Mesenchymal stem cell (in vitro differentiated cells and primary cell): Measurements from ENCODE around the gene EGLN1.
A peak's percentile ranks its signal among the peaks of the same experiment; 100 is the strongest.

Source experiments
- DNase-seq: peaks from one replicate; pipeline ENCODE4 v3.0.0-alpha.2; 2013
- H2AFZ ChIP-seq: one replicate; pipeline ENCODE4 v1.6.1; 2013; ENCODE audit warnings: low read depth, mild to moderate bottlenecking, control low read depth, inconsistent platforms, low read length, moderate library complexity
- H2AK5ac ChIP-seq: 2 replicates; pipeline ENCODE4 v1.6.1; 2013; ENCODE audit warnings: low read length, moderate library complexity, mild to moderate bottlenecking, inconsistent platforms; ENCODE audit not compliant: severe bottlenecking
- H2BK120ac ChIP-seq: one replicate; pipeline ENCODE4 v1.6.1; 2013; ENCODE audit warnings: low read depth, mild to moderate bottlenecking, inconsistent platforms, low read length, moderate library complexity
- H2BK12ac ChIP-seq, 2 experiments: one replicate each; pipeline ENCODE4 v1.6.1; 2013; ENCODE audit warnings: inconsistent platforms in 2 of 2, low read length in 2 of 2, mild to moderate bottlenecking in 2 of 2, moderate library complexity in 2 of 2, control low read depth in 1 of 2
- H2BK15ac ChIP-seq: one replicate; pipeline ENCODE4 v1.6.1; 2013; ENCODE audit warnings: mild to moderate bottlenecking, low read depth, inconsistent platforms; ENCODE audit not compliant: poor library complexity, severe bottlenecking
- H2BK5ac ChIP-seq: 2 replicates; pipeline ENCODE4 v1.6.1; 2013; ENCODE audit warnings: low read depth, mild to moderate bottlenecking, low read length, control low read depth, inconsistent platforms; ENCODE audit not compliant: poor library complexity, severe bottlenecking
- H3K14ac ChIP-seq, 2 experiments: one replicate each; pipeline ENCODE4 v1.6.1; 2013; ENCODE audit warnings: inconsistent platforms in 2 of 2, low read length in 2 of 2, control low read depth in 1 of 2, mild to moderate bottlenecking in 1 of 2, moderate library complexity in 1 of 2
- H3K18ac ChIP-seq, 2 experiments: one replicate each; pipeline ENCODE4 v1.6.1; 2013; ENCODE audit warnings: inconsistent platforms in 2 of 2, low read length in 2 of 2, control low read depth in 1 of 2, low read depth in 1 of 2, mild to moderate bottlenecking in 1 of 2
- H3K23ac ChIP-seq, 2 experiments: one replicate each; pipeline ENCODE4 v1.6.1; 2013; ENCODE audit warnings: inconsistent platforms in 2 of 2, low read length in 2 of 2, mild to moderate bottlenecking in 2 of 2, moderate library complexity in 2 of 2, control low read depth in 1 of 2
- H3K27ac ChIP-seq: 2 replicates; pipeline ENCODE4 v1.5.1; 2013; ENCODE audit warnings: mild to moderate bottlenecking, moderate library complexity, low read length, control low read depth, inconsistent platforms; ENCODE audit not compliant: poor library complexity, severe bottlenecking
- H3K27me3 ChIP-seq, 2 experiments: 2 replicates each; pipeline versions ENCODE4 v1.6.1 to v1.7.0; 2013; ENCODE audit warnings: low read length in 2 of 2, mild to moderate bottlenecking in 2 of 2, moderate library complexity in 2 of 2, control low read depth in 1 of 2, inconsistent platforms in 1 of 2; ENCODE audit not compliant: control insufficient read depth in 1 of 2, insufficient read depth in 1 of 2
- H3K36me3 ChIP-seq, 2 experiments: 2 replicates each; pipeline versions ENCODE4 v1.6.1 to v1.7.0; 2013; ENCODE audit warnings: low read length in 2 of 2, control low read depth in 1 of 2, inconsistent platforms in 1 of 2, low read depth in 1 of 2, mild to moderate bottlenecking in 1 of 2; ENCODE audit not compliant: insufficient read depth in 2 of 2, control insufficient read depth in 1 of 2
- H3K4ac ChIP-seq, 2 experiments: one replicate each; pipeline ENCODE4 v1.6.1; 2013; ENCODE audit warnings: inconsistent platforms in 2 of 2, low read length in 2 of 2, mild to moderate bottlenecking in 2 of 2, moderate library complexity in 2 of 2, control low read depth in 1 of 2, low read depth in 1 of 2
- H3K4me1 ChIP-seq: 2 replicates; pipeline ENCODE4 v1.6.1; 2013; ENCODE audit warnings: low read depth, low read length, control low read depth; ENCODE audit not compliant: control insufficient read depth, insufficient read depth
- H3K4me2 ChIP-seq: 2 replicates; pipeline ENCODE4 v1.6.1; 2013; ENCODE audit warnings: low read length, mild to moderate bottlenecking, inconsistent platforms; ENCODE audit not compliant: poor library complexity, severe bottlenecking
- H3K4me3 ChIP-seq, 2 experiments: 2 replicates each; pipeline versions ENCODE4 v1.5.1 to v1.7.0; 2013; ENCODE audit warnings: low read length in 2 of 2, mild to moderate bottlenecking in 2 of 2, control low read depth in 1 of 2, low read depth in 1 of 2; ENCODE audit not compliant: insufficient read depth in 1 of 2
- H3K79me1 ChIP-seq: replicated peaks from 2 replicates; pipeline ENCODE4 v1.6.1; 2013; ENCODE audit warnings: mild to moderate bottlenecking, control low read depth, low read length, inconsistent platforms; ENCODE audit not compliant: poor library complexity, severe bottlenecking
- H3K9ac ChIP-seq: 2 replicates; pipeline ENCODE4 v1.7.0; 2013; ENCODE audit warnings: mild to moderate bottlenecking, low read length, moderate library complexity
- H3K9me3 ChIP-seq: 2 replicates; pipeline ENCODE4 v1.7.0; 2013; ENCODE audit warnings: mild to moderate bottlenecking, low read length; ENCODE audit not compliant: control insufficient read depth
- H4K8ac ChIP-seq: one replicate; pipeline ENCODE4 v1.6.1; 2013; ENCODE audit warnings: inconsistent platforms, mild to moderate bottlenecking, low read length, moderate library complexity
- H4K91ac ChIP-seq: one replicate; pipeline ENCODE4 v1.6.1; 2013; ENCODE audit warnings: mild to moderate bottlenecking, low read length, inconsistent platforms
- WGBS: methylation state at CpG from one replicate; pipeline ENCODE4 v1.1.7; 2013; ENCODE audit warnings: mixed read lengths; 5-methylcytosine and 5-hydroxymethylcytosine counted together

Gene EGLN1

GRCh38 chr1:231397886-231398671 is 24.0 kb downstream of the EGLN1 start:
- H3K36me3 ChIP-seq = no peaks in the 10 kb centered on the region
- no peak overlapping the region for H2BK12ac ChIP-seq
- H3K79me1 ChIP-seq = peaks cover 6% of the 10 kb centered on the region
- H2AFZ ChIP-seq = no peak overlapping the region
- no peak overlapping the region for H4K8ac ChIP-seq
- no peak overlapping the region for H3K9ac ChIP-seq
- H3K27ac ChIP-seq = no peak overlapping the region
- H3K4ac ChIP-seq = no peak overlapping the region
- no peak overlapping the region for H3K14ac ChIP-seq
- no peak overlapping the region for H3K4me3 ChIP-seq
- H3K4me1 ChIP-seq = peaks cover 2% of the 10 kb centered on the region
- no peak for DNase-seq
- no peak overlapping the region for H2AK5ac ChIP-seq
- no peak overlapping the region for H2BK5ac ChIP-seq
- no peak overlapping the region for H3K18ac ChIP-seq
- no peak overlapping the region for H3K23ac ChIP-seq
- no peak overlapping the region for H2BK15ac ChIP-seq
- H4K91ac ChIP-seq = no peak overlapping the region
- H3K27me3 ChIP-seq = no peaks in the 10 kb centered on the region
- H2BK120ac ChIP-seq = no peak overlapping the region
- WGBS = 60% methylated on average over 3 of the region's 4 CpGs
- H3K9me3 ChIP-seq = no peaks in the 10 kb centered on the region
- H3K4me2 ChIP-seq = no peak overlapping the region

- Histone ChIP-seq H3K23ac (no peak overlapping the region), H3K4me2 (no peak overlapping the region), H3K36me3 (no peaks in the 10 kb centered on the region), H3K27ac (peak overlapping the region; percentile 91), H3K4ac (no peak overlapping the region), H2AFZ (no peak overlapping the region), H2BK12ac (no peak overlapping the region), H3K4me3 (no peak overlapping the region), H3K4me1 (peaks cover 5% of the 10 kb centered on the region), H2BK15ac (no peak overlapping the region), H3K14ac (no peak overlapping the region), H2BK5ac (no peak overlapping the region), H3K9ac (peak overlapping the region; percentile 86), H4K91ac (no peak overlapping the region), H2BK120ac (no peak overlapping the region), H3K18ac (no peak overlapping the region), H3K9me3 (no peaks in the 10 kb centered on the region), H3K27me3 (no peaks in the 10 kb centered on the region), H4K8ac (no peak overlapping the region), H3K79me1 (peaks cover 8% of the 10 kb centered on the region), H2AK5ac (peak overlapping the region; percentile 35)
- no peak for DNase-seq
- 61% methylated on average over 2 of the region's 2 CpGs for WGBS
These were observed 25.4 kb downstream of the EGLN1 start for GRCh38 chr1:231396643-231397042.

- H2BK5ac ChIP-seq = peak overlapping the region; percentile 25
- no peak overlapping the region for H3K4me2 ChIP-seq
- no peak overlapping the region for H2BK15ac ChIP-seq
- H2AFZ ChIP-seq = no peak overlapping the region
- WGBS = 37% methylated on average over 4 of the region's 4 CpGs
- H3K4me1 ChIP-seq = peaks cover 5% of the 10 kb centered on the region
- no peak overlapping the region for H3K23ac ChIP-seq
- peak overlapping the region in 1 of 2 experiments; percentile 17 for H3K4me3 ChIP-seq
- H3K79me1 ChIP-seq = peaks cover 8% of the 10 kb centered on the region
- peak overlapping the region; percentile 86 for H3K9ac ChIP-seq
- peak overlapping the region; percentile 97 for H3K27ac ChIP-seq
- H4K8ac ChIP-seq = no peak overlapping the region
- no peak overlapping the region for H2BK120ac ChIP-seq
- no peaks in the 10 kb centered on the region for H3K36me3 ChIP-seq
- H2BK12ac ChIP-seq = no peak overlapping the region
- H2AK5ac ChIP-seq = no peak overlapping the region
- no peak overlapping the region for H4K91ac ChIP-seq
- no peak overlapping the region for H3K18ac ChIP-seq
- DNase-seq = no peak
- H3K9me3 ChIP-seq = no peaks in the 10 kb centered on the region
- H3K14ac ChIP-seq = no peak overlapping the region
- no peak overlapping the region for H3K4ac ChIP-seq
- no peaks in the 10 kb centered on the region for H3K27me3 ChIP-seq
These were observed 26.1 kb downstream of the EGLN1 start for GRCh38 chr1:231395998-231396390.

- H2BK120ac ChIP-seq = no peak overlapping the region
- peak overlapping the region in 1 of 2 experiments; percentile 64 for H3K4me3 ChIP-seq
- H3K4me1 ChIP-seq = peaks cover 5% of the 10 kb centered on the region
- peak overlapping the region in 1 of 2 experiments; percentile 16 for H3K4ac ChIP-seq
- H3K18ac ChIP-seq = peak overlapping the region in 1 of 2 experiments; percentile 34
- peak overlapping the region; percentile 86 for H3K9ac ChIP-seq
- peak; percentile 98 for DNase-seq
- H3K36me3 ChIP-seq = no peaks in the 10 kb centered on the region
- no peak overlapping the region for H2AFZ ChIP-seq
- no peak overlapping the region for H2BK15ac ChIP-seq
- H3K14ac ChIP-seq = no peak overlapping the region
- no peak overlapping the region for H2AK5ac ChIP-seq
- H3K23ac ChIP-seq = no peak overlapping the region
- peak overlapping the region; percentile 97 for H3K27ac ChIP-seq
- H2BK12ac ChIP-seq = no peak overlapping the region
- peak overlapping the region; percentile 25 for H2BK5ac ChIP-seq
- no peaks in the 10 kb centered on the region for H3K27me3 ChIP-seq
- WGBS = 13% methylated on average over 9 of the region's 10 CpGs
- H3K9me3 ChIP-seq = no peaks in the 10 kb centered on the region
- H4K91ac ChIP-seq = no peak overlapping the region
- peaks cover 8% of the 10 kb centered on the region for H3K79me1 ChIP-seq
- H4K8ac ChIP-seq = no peak overlapping the region
- H3K4me2 ChIP-seq = peak overlapping the region; percentile 12
These were observed 26.8 kb downstream of the EGLN1 start for GRCh38 chr1:231395076-231395997.
